ENCODE results near the gene RIOX2.
A peak's percentile ranks its signal among the peaks of the same experiment; 100 is the strongest.
"Not testable (repeated sequence)": the region's sequence is repeated elsewhere in the genome, so short reads cannot be mapped to it uniquely, and the experiment has no call there.

Gene RIOX2

DNA sequence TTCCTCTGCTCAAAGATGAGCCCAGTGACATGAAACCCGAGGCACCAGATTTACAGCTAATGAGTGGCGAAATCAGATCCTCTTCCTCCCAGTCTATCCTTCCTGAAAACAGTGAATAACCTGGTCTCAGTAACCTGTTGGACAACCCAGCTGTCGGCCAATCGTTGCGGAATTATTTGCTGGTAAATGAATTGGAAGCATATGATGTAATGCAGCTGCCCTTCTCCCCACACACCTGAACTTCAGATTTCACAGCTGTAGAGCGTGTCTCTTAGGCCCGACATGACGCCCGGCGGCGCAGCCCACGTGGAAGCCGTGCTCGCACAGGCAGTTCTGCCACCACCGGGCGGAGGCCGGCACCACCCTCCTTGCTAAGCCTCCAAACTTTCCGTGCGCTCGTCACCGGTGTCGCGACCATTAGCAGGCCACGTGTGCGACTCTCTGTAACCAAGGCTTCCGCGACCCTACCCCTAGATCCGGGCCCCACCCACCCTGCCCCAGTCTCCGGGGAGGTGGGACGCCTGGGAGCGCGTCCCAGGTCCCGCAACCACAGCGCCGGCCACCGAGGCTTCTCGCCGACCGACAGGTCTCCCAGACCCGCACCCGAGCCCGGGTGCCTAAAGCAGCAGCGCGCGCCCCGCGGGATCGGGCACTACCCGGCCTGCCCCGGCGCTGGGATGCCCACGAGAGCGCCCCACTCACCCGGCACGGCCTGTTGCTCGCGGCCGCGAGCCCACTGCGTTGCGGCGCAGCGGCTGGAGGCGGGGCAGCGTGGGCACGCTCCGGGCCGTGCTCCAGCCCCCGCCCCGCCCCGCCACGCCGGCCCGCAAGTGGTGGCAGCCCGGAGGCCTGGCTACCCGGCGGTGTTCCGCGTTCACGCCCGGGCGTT lies at the start of gene RIOX2:
Gene RIOX2, minus strand, starts transcription at position 753 of the 889 bp plus-strand sequence. CDS start 4,838 bp downstream, outside the sequence.
- DNase-seq: peak; percentile 74

DNA sequence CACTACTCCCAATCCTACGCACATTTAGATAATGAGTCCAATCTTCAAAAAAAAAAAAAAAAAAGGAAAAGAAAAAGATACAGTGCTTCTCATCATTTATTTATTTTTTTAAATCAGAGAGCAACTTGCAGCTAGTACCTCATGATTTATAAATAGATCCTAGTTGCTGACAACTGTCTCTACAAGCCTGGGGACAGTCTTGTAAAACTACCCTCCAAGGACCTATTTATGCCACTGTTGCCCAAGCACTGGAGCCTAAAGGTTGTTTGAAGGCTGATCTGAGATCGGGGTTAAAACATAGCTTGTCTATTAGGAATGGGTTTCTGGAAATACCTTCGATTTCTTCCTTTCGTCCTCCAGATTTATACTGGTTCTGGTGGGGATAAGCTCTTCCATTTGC lies 48.2 kb upstream of the RIOX2 start:
- DNase-seq: no peak

GRCh38 chr3:98018301-98018700 lies 46.1 kb upstream of the RIOX2 start:
- no peak for DNase-seq

DNA sequence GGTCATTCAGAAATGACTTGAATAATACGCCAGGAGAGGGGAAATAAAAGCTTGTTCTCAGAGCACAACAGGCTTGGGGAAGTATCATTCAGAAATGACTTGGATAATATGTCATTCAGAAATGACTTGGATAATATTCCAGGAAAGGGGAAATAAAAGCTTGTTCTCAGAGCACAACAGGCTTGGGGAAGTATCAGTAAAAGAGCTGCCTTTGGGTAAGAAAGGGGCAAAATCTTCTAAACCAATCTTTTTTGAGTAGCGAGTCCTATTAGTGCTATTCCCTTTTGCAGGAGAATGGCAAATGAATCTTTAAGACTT lies 42.0 kb upstream of the RIOX2 start:
- no peak for DNase-seq

DNA sequence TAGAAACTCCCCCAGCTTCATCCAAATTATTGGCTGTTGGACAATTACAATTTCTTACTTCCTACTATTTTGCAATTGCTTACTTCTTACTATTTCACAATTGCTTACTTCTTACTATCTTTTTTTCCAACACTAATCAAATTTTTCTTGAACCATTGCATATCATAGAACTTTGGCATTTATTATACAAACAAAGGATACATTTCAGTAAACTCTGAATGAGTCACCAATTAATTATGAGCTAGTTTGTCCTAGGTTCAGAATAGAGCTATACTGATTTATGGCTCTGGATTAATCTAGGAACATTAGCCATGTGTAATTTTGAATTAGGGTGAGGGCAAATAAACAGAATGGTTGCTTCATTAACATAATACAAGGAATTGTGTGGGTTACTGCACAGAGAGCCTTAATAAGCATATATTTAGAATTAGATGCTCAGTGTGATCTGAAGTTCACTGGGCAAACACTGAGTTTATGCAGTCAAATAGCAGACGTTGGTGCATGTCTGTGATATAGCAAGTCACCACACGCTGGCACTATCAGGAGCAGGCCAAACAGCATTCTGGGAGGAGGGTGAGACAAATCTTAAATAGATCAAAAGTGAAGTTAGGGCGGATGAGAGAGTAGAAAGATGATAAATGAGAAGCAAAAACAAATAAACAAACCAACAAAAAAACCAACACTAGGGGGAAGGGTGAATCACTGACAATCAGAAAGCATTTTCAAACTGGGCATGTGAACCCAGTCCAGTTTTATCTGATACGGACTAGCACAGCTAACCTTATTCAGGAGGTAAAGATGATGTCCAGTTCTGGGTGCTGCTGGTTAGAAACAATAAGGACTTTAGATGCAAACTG lies 41.4 kb upstream of the RIOX2 start:
- DNase-seq: no peak

GRCh38 chr3:98012979-98013378 lies 40.7 kb upstream of the RIOX2 start:
- DNase-seq: no peak

- DNase-seq: not testable (repeated sequence)
Measured at GRCh38 chr3:98010883-98011449, 38.7 kb upstream of the RIOX2 start.

GRCh38 chr3:98010194-98010882 lies 38.1 kb upstream of the RIOX2 start:
- DNase-seq: no peak

DNA sequence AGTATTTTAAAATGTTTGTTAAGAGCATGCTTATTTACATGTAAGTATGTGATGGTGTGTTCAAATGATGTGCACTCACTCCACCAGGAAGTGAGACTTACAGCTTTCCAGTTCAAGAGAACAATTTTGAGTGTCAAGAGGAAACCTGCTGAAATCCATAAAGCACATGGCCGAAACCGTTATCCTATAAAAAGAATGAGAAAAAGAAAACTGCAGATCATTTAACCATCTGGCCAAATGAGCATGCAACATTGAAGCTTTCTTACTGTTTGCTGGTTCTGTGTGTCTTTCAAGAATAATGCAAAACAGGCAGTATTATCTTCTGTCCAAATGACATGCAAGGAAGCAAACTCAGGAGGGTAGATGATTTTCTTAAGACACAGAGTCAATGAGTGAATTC lies 36.6 kb upstream of the RIOX2 start:
- DNase-seq: no peak

DNA sequence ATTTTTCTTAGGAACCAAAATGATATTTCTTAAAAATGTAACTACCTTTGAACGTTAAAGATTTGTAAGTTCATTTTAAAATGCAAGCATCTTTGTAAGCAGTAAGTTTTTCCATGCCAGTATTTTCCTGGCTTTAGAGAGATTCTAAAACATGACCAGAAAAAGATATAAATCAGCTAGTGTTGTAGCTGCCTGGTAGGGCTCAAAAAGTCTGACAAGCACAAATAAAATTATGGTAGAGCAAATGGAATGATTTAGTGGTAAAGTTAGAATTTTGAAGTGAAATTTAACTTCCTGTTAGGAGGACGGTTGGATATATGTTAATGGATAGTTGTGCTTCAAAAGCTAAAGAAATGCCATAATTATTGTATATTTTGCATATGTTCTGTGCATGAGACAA lies 33.2 kb upstream of the RIOX2 start:
- no peak for DNase-seq

DNA sequence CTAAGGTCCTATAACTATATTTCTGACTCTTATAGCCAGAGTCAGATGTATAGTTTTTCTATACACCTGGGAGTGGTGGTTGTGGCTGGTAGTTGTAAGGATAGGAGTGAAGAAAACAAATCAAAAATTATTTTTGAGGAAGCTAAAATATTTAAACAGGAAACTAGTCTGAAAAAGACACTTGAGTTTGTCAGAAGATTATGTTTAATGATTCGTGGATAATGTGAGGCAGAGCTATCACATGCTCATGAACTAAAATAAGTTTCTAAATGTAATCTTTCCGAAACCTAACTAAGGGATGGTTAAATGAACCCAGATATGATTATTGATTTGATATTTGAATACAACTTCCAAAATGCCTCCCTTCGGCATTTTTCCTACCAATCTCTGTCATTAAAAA lies 32.5 kb upstream of the RIOX2 start:
- DNase-seq: no peak

DNA sequence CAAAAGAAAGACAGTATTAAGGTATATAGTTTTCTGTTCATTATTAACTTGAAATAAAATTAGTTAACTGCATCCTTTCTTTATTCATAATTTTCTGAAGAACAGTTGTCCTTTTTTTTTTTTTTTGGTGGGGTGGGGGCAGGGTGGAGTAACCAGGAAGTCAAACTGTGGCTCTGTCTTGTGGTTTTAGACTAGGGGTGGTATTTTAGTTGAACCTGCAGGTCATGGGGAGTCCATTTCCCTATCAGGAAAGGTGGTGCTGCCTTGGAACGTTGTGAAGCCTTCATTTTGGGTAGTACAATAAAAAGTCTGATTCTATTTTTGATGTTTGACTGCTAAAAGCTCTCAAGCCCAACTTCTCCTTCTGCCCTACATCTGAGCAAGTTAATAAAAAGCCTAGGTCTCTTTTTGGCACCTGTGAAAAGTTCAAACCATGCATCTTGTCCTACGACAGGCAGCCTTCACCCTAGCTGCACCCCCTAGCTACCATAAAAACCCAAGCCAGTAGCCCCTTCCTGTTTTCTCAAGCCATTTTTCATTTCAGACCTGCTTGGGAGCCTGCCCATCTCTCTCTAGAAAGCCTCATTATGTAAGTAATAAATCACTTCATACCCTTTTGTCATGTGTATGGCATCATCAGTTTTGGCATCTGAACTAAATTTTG lies 31.2 kb upstream of the RIOX2 start:
- no peak for DNase-seq

DNA sequence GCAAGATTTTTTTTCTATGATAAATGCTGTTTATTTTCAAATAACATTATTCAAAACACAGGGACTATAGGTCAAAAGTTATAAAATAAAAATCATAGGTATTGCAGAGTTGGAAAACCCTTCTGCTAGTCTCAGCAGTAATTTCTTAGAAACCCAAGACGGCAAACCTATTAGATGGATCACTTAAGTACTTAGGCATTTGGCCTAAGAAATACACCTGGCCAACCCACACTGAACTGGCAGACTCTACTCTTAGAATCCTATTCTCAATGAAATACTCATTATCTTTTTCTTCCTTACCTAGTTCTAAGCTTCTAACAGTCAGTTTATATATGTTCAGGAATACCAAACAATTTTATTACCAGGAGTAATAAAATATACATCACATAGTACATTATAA lies 30.5 kb upstream of the RIOX2 start:
- DNase-seq: no peak

DNA sequence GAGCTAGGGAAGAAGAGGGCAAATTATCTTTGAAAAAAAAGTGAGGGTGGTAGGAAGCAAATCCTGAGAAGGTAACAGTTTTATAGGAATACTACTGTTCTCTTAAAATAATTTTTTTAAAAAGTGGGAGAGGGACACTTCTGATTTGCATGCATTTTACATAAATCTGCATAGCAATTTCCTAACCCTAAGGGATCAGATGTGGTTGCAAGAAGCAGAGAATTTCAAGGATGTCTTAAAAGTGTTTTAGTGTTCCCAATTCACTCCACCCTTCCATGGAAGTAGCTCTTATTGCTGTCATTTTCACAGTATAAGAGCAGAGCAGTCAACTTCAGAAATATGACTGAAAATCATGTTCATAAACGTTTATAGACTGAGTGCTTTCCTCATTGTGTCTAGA lies 27.8 kb upstream of the RIOX2 start:
- no peak for DNase-seq

DNA sequence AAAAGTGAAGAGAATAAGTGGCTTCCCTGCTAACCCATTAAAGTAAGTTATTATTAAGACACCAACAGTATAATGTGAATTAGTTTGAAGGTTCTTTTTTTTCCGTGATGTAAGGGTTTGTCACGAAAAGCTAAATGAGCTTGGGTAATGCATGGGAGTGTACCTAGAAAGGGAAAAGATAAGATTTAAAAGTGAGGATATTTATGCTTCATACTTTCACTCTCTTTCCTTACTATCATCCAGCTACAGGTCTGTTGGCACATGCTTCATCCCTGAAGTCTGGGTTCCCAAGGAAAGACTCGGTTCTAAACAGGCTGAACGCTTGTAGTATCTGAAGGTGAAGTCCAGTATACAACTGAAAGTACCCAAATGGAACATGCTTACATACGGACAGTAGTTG lies 26.9 kb upstream of the RIOX2 start:
- DNase-seq: no peak

- no peak for DNase-seq
Measured at GRCh38 chr3:97996988-97997387, 24.8 kb upstream of the RIOX2 start.

DNA sequence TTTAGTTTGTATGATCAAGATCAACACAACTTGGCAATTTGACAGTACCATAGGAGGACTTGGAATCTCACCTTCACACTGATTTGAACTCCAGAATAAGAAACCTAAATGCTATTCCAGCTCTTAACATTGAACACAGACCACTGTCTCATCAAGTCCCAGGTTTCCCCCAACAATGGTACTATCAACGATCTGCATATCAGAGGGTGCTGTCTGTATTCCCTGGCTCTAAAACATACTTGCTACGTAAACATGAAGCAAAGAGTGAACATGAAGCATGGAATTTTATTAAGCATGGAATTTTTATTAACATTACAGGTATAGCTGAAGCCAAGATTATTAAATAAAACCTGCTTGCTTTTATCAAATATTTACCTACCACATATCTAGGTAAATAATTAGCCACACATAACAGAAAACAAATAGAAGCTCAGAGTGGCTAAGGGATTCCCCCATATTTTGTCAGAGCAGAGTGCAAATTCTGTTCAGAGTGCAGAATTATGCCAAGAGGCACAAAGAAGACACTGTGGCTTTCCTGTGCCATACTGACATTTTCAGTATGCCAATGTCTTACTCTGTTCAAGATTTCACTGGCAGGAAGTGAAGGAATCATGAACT lies 22.2 kb upstream of the RIOX2 start:
- DNase-seq: no peak

- no peak for DNase-seq
Measured at GRCh38 chr3:97993526-97993925, 21.3 kb upstream of the RIOX2 start.

DNA sequence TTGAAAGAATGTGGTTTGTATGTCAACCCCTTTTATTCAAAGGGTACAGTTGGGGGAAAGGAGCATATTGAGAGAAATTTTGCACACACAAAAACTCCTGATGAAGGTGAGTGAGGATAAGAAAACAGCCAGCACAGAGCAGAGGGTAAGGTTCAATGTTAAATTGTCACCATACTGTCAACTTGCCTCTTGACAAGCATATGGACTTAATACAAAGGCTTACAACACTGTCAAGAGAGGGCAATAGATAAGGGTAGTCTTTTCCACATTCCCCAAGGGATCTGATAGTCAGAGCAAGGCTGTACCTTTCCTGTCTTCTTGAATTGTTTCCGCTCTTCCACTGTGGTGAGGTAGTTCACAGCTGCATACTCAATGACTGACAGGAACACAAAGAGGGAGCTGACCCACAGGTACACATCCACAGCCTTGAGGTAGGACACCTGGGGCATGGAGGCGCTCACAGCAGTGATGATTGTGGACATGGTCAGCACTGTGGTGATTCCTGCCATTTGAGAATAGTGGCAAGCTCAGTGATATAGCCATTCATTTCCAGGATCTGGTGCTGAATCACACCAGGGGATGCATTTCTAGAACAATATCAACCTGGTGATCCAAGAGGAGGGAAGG lies 20.4 kb upstream of the RIOX2 start:
- no peak for DNase-seq

DNA sequence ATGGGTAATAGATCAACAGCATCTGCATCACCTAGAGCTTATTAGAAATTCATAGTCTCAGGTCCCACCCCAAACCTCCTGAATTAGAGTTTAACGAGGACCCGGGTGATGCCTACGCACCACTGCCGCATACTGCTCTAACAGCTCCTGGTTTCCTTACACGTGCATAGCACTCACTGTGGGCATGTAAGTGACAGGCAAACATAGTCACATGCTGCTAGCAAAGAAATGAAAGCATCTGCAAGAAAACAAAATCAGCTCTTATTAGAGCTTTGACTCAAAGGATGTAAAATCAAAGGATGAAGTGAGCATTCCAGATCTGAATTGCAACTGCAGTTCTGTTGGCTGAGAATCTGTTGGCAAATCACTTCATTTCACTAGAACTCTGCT lies 19.1 kb upstream of the RIOX2 start:
- peak; percentile 11 for DNase-seq

GRCh38 chr3:97990624-97991292 lies 18.5 kb upstream of the RIOX2 start:
- DNase-seq: no peak
